Neural progenitor cell (in vitro differentiated cells): ENCODE results near the gene MSANTD1. TPM values are rescaled to one million over a fixed set of nuclear protein-coding genes. Genes with fewer than 3 reads are reported as not detected.

Experiments used
- DNase-seq: peaks from one replicate; pipeline ENCODE4 v3.0.0-alpha.2; 2016; ENCODE audit warnings: low spot score
- H2AFZ ChIP-seq: fragments of 200-600 bp; sonication (generic); replicated peaks from 2 replicates; pipeline ENCODE4 v1.6.1; 2016; ENCODE audit warnings: antibody characterized with exemption
- H3F3A ChIP-seq: fragments of 200-600 bp; sonication (generic); 2 replicates; pipeline ENCODE4 v1.6.1; 2016; ENCODE audit warnings: antibody characterized with exemption, low read depth
- H3K27ac ChIP-seq: fragments of 200-600 bp; sonication (generic); 2 replicates; pipeline ENCODE4 v1.5.1; 2016; ENCODE audit warnings: mild to moderate bottlenecking
- H3K27me3 ChIP-seq: fragments of 200-600 bp; sonication (generic); 2 replicates; pipeline ENCODE4 v1.6.1; 2016; ENCODE audit warnings: mild to moderate bottlenecking, moderate library complexity
- H3K36me3 ChIP-seq: fragments of 200-600 bp; sonication (generic); 2 replicates; pipeline ENCODE4 v1.5.1; 2016
- H3K4me1 ChIP-seq: fragments of 200-600 bp; sonication (generic); 2 replicates; pipeline ENCODE4 v1.6.1; 2016; ENCODE audit warnings: mixed run types
- H3K4me2 ChIP-seq: fragments of 200-600 bp; sonication (generic); 2 replicates; pipeline ENCODE4 v1.6.1; 2016
- H3K4me3 ChIP-seq: fragments of 200-600 bp; sonication (generic); 2 replicates; pipeline ENCODE4 v1.5.1; 2016
- H3K79me2 ChIP-seq: fragments of 200-600 bp; sonication (generic); 2 replicates; pipeline ENCODE4 v1.6.1; 2016; ENCODE audit warnings: low read depth
- H3K9ac ChIP-seq: fragments of 200-600 bp; sonication (generic); 2 replicates; pipeline ENCODE4 v1.6.1; 2016
- H3K9me3 ChIP-seq: fragments of 200-600 bp; sonication (generic); 2 replicates; pipeline ENCODE4 v1.5.1; 2016; ENCODE audit warnings: low read depth
- H4K20me1 ChIP-seq: fragments of 200-600 bp; sonication (generic); 2 replicates; pipeline ENCODE4 v1.6.1; 2016; ENCODE audit warnings: low read depth
- H3K27ac Mint-ChIP-seq: 3 replicates; pipeline ENCODE4 v1.8.0; 2021; ENCODE audit warnings: mixed read lengths
- H3K27me3 Mint-ChIP-seq: 2 replicates; pipeline ENCODE4 v1.8.0; 2022; ENCODE audit warnings: low read depth, mild to moderate bottlenecking, inconsistent platforms, moderate library complexity, mixed read lengths; ENCODE audit not compliant: insufficient read depth
- H3K36me3 Mint-ChIP-seq: 3 replicates; pipeline ENCODE4 v1.8.0; 2021; ENCODE audit warnings: mixed read lengths
- H3K4me1 Mint-ChIP-seq: 3 replicates; pipeline ENCODE4 v1.8.0; 2021; ENCODE audit warnings: mixed read lengths
- H3K4me3 Mint-ChIP-seq: 3 replicates; pipeline ENCODE4 v1.8.0; 2021; ENCODE audit warnings: mild to moderate bottlenecking, moderate library complexity, mixed read lengths
- H3K9me3 Mint-ChIP-seq: 3 replicates; pipeline ENCODE4 v1.8.0; 2020; ENCODE audit warnings: mixed read lengths
- CTCF ChIP-seq: fragments of 200-600 bp; sonication (generic); IDR thresholded peaks from 2 replicates; pipeline ENCODE4 v1.5.1; 2017; ENCODE audit warnings: antibody characterized with exemption, mild to moderate bottlenecking
- EZH2 ChIP-seq: fragments of 200-600 bp; sonication (generic); IDR thresholded peaks from 2 replicates; pipeline ENCODE4 v1.6.1; 2017; ENCODE audit warnings: antibody characterized with exemption, mild to moderate bottlenecking, moderate library complexity
- EZH2phosphoT487 ChIP-seq: fragments of 200-600 bp; sonication (generic); IDR thresholded peaks from 2 replicates; pipeline ENCODE4 v1.6.1; 2017; ENCODE audit warnings: antibody characterized with exemption
- total RNA-seq: library from RNA; depleted of rRNA; stranded (reverse); fragments of >200 nt; gene quantifications from 2 replicates; pipeline ENCODE4 v1.2.3, GENCODE V29; 2015; ENCODE audit warnings: low replicate concordance

The MSANTD1 gene
- total RNA-seq, 1 donor from 2014 or later = 0.17 TPM

DNA sequence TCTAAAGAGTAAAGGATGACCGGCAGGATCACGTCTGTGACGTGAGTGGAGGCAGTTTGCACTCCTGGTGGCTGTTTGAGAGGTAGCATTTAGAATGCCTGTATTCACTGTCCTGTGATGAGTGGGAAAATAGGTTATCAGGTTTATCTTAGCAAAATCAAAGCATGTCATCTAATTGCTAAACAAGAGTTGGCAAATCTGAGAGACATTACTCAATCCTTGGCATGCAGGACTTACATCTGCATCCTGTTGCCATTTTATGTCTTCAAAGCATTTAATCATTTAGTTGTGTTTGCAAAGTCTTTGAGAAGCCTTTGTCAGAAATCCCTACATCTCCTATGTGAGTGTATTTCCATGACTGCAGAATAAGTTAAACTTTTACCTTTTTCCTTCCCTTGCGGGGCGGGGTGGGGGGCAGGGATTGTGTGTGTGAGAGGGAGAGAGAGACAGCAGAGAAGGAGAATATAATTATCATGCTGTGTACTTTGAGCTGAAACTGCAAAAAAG lies 41.4 kb upstream of the MSANTD1 start:
- H2AFZ ChIP-seq = no peak overlapping the region
- H3K4me1 ChIP-seq = peaks cover 13% of the 10 kb centered on the region
- H3K36me3 ChIP-seq = peaks cover 9% of the 10 kb centered on the region
- DNase-seq = no peak
- no peak overlapping the region for H3K27ac ChIP-seq
- no peak overlapping the region for H3K9ac ChIP-seq
- no peak overlapping the region for H3K4me2 ChIP-seq
- H3K36me3 Mint-ChIP-seq = peaks cover 34% of the 10 kb centered on the region
- H3K27ac Mint-ChIP-seq = no peak overlapping the region
- no peak for TF ChIP-seq CTCF
- H3K9me3 Mint-ChIP-seq = no peaks in the 10 kb centered on the region
- H3K4me3 Mint-ChIP-seq = no peak overlapping the region
- H3K4me1 Mint-ChIP-seq = peaks cover 40% of the 10 kb centered on the region
- no peaks in the 10 kb centered on the region for H3F3A ChIP-seq
- H3K27me3 ChIP-seq = no peaks in the 10 kb centered on the region
- no peaks in the 10 kb centered on the region for H3K27me3 Mint-ChIP-seq
- H4K20me1 ChIP-seq = peaks cover 6% of the 10 kb centered on the region
- no peaks in the 10 kb centered on the region for H3K79me2 ChIP-seq
- no peaks in the 10 kb centered on the region for H3K9me3 ChIP-seq
- H3K4me3 ChIP-seq = no peak overlapping the region

DNA sequence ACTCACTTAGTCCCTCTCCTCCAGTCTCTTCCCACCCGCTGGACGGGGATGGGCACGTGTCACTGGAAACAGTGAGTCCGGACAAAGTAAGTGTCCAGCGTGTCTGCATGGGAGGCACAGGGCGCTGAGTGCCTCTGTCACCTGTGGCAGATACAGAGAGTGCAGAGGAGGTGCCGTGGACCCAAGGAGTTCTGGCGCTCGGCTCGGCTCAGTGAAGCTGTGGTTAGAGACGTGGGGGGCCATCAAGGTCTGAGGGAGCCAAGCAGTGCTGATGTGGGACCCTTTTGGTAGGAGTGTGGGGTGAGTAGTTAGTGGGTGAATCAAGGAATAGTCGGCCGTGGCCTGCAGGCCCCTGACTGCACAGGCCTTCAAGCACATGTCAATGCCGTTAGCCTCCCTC lies 40.1 kb upstream of the MSANTD1 start:
- peaks cover 44% of the 10 kb centered on the region for H3K36me3 Mint-ChIP-seq
- H3K4me1 Mint-ChIP-seq = peaks cover 34% of the 10 kb centered on the region
- no peaks in the 10 kb centered on the region for H3K9me3 Mint-ChIP-seq
- Histone ChIP-seq H3K9ac (no peak overlapping the region), H3K4me1 (peaks cover 13% of the 10 kb centered on the region), H3K4me3 (no peak overlapping the region), H3K27me3 (no peaks in the 10 kb centered on the region), H4K20me1 (peaks cover 6% of the 10 kb centered on the region), H2AFZ (no peak overlapping the region), H3K36me3 (peaks cover 9% of the 10 kb centered on the region), H3K9me3 (no peaks in the 10 kb centered on the region), H3K79me2 (no peaks in the 10 kb centered on the region), H3K27ac (no peak overlapping the region), H3F3A (no peaks in the 10 kb centered on the region), H3K4me2 (no peak overlapping the region)
- H3K27me3 Mint-ChIP-seq = no peaks in the 10 kb centered on the region
- H3K27ac Mint-ChIP-seq = no peak overlapping the region
- no peak overlapping the region for H3K4me3 Mint-ChIP-seq
- no peak for DNase-seq
- no peak for TF ChIP-seq CTCF
- no peak for TF ChIP-seq EZH2
- TF ChIP-seq EZH2phosphoT487 = no peak

DNA sequence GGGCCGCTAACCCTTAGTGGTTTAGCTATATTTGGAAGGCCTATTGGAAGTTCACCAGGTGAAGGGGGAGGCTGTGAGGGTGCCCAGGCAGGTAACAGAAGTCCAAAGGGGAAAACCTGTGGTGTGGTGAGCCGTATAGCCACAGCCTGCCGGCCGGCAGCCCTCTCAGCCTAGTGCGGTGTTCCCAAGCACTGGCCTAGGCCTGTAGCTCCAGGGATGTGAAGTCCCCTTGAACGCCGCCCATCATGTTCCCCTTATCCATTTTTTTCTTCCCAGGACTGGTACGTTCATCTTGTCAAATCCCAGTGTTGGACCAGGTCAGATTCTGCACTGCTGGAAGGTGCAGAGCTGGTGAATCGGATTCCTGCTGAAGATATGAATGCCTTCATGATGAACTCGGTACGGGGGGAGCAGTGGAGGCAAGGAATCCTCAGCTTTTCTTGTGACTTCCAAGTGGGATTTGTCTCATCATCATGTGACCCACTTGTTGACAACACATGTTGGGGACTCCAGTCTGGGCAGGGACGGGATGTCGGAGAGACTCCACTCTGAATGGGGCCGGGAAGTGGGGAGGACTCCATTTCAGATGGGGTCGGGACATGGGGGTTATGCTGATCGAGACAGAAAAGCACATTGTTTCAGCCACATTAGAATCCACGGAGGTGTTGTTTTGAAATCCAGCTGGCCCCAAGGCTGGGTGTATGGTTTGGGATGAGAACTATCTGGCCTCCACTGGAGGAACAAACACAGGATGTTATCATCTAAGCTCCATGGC lies 39.2 kb upstream of the MSANTD1 start:
- no peak overlapping the region for H3K27ac Mint-ChIP-seq
- no peak overlapping the region for H2AFZ ChIP-seq
- no peak overlapping the region for H3K4me3 ChIP-seq
- H3K27ac ChIP-seq = no peak overlapping the region
- TF ChIP-seq CTCF = no peak
- no peak for TF ChIP-seq EZH2
- TF ChIP-seq EZH2phosphoT487 = no peak
- H3K36me3 Mint-ChIP-seq = peaks cover 44% of the 10 kb centered on the region
- no peaks in the 10 kb centered on the region for H3K27me3 ChIP-seq
- no peak for DNase-seq
- H3K4me2 ChIP-seq = no peak overlapping the region
- H4K20me1 ChIP-seq = peaks cover 6% of the 10 kb centered on the region
- no peak overlapping the region for H3K4me3 Mint-ChIP-seq
- H3K4me1 ChIP-seq = peaks cover 13% of the 10 kb centered on the region
- H3K9me3 Mint-ChIP-seq = no peaks in the 10 kb centered on the region
- no peaks in the 10 kb centered on the region for H3F3A ChIP-seq
- no peaks in the 10 kb centered on the region for H3K9me3 ChIP-seq
- H3K36me3 ChIP-seq = peaks cover 9% of the 10 kb centered on the region
- H3K4me1 Mint-ChIP-seq = peaks cover 28% of the 10 kb centered on the region
- no peaks in the 10 kb centered on the region for H3K79me2 ChIP-seq
- no peak overlapping the region for H3K9ac ChIP-seq
- no peaks in the 10 kb centered on the region for H3K27me3 Mint-ChIP-seq
